ENCODE results near the gene APBB2. TPM values are rescaled to one million over a fixed set of nuclear protein-coding genes. Genes with fewer than 3 reads are reported as not detected.

APBB2 gene
- total RNA-seq, 4 donors from 2014 or later: 12.2 to 29.2 (median 20.1) TPM

- no peaks in the 10 kb centered on the region for H3K27me3 ChIP-seq
Observed at GRCh38 chr4:40782876-40783275, 431.5 kb downstream of the APBB2 start.

DNA sequence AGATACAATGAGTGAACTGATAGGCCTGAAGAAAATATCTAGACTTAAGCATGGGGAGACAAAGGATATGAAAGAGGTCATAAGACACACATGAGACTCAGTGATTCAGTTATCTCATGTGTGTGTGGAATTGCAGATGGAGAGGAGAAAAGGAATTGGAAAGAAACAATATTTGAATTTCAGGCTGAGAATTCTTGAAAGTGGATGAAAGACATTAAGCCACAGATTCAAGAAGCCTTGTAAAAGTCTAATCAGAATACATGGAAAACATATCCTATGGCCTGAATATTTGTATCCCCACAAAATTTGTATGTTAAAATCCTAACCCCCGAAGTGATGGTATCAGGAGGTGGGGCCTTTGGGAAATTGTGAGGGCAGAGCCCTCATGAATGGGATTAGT is 436.3 kb downstream of the APBB2 start:
- TF ChIP-seq CTCF (IDR thresholded peaks at IDR 0.05) (no peak), POLR2A (IDR thresholded peaks at IDR 0.05) (no peak)
- Histone ChIP-seq H3K9me3 (peaks cover 0 to 10% (median 5%) of the 10 kb centered on the region in 3 donors), H3K4me3 (no peak overlapping the region), H3K4me1 (no peaks in the 10 kb centered on the region), H3K27me3 (no peaks in the 10 kb centered on the region), H3K36me3 (peaks cover 0 to 8% (median 0%) of the 10 kb centered on the region in 3 donors), H3K27ac (no peak overlapping the region)
- DNase-seq: no peak
- 57 to 78% methylated on average over 1 of the region's 1 CpG for WGBS, 2 donors
- intact Hi-C loops (cut with DNase I): no loop called here

More at GRCh38 chr4:40782876-40783275, 431.5 kb downstream of the APBB2 start:
- 69 to 90% methylated on average over 2 of the region's 2 CpGs for WGBS, 2 donors
- DNase-seq: no peak
- Histone ChIP-seq H3K27ac (no peak overlapping the region), H3K4me1 (no peaks in the 10 kb centered on the region), H3K9me3 (peaks cover 0 to 6% (median 0%) of the 10 kb centered on the region in 3 donors), H3K4me3 (no peak overlapping the region), H3K36me3 (no peaks in the 10 kb centered on the region)
- TF ChIP-seq POLR2A (IDR thresholded peaks at IDR 0.05) (no peak), CTCF (IDR thresholded peaks at IDR 0.05) (no peak)
- intact Hi-C loops (cut with DNase I): no loop called here

DNA sequence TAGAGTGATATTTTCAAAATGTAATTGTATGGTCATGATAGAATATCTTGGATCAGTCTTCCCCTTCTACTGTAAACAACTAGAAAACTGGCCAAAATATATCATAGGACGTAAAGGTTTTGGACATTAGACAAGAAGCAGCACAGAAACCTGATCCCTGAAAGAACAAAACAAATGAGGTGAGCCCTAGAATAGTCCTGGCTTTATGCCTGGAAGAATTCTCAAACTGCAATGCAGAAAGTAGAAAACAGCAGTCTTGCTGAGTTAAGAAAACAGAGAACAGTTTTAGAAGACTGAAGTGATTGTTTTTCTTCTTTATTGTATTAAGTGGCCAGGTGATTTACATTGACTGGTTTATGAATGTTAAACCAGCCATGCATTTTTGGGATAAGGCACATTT is 445.1 kb downstream of the APBB2 start:
- 47 to 70% methylated on average over 1 of the region's 1 CpG for WGBS, 2 donors
- DNase-seq: no peak

DNA sequence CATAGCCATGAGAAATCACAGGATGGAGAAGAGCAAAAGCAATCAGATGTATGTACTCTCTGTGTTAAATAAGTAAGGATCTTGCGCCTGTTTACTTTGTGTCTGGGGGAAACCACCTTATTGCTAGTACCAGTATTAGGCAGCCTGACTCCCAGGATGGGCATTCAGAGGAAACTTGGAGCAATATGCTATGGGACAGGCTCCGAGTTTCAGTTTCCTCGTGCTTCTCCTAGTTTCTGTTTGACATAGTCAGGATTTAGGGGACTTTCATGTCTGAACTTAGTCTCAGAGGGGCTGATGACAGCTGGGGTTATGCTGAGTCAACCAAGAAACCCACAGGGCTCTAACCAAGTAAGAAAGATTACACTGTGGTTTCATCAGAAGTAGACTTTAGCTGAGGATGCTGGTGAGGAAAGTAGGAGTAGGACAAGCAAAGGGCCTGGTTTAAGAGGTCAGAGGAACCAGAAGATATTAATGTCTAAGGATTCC is 451.1 kb downstream of the APBB2 start:
- H3K27me3 ChIP-seq: no peaks in the 10 kb centered on the region
- TF ChIP-seq POLR2A (IDR thresholded peaks at IDR 0.05): no peak
- TF ChIP-seq CTCF (IDR thresholded peaks at IDR 0.05): no peak
- H3K36me3 ChIP-seq: no peaks in the 10 kb centered on the region
- 46 to 68% methylated on average over 3 of the region's 3 CpGs for whole genome bisulfite sequencing, 2 donors
- H3K9me3 ChIP-seq: no peaks in the 10 kb centered on the region
- no peaks in the 10 kb centered on the region for H3K4me1 ChIP-seq
- no peak overlapping the region for H3K27ac ChIP-seq
- intact Hi-C loops (cut with DNase I): no loop called here
- no peak overlapping the region for H3K4me3 ChIP-seq
- DNase-seq: no peak

More for the DNA sequence above, 445.1 kb downstream of the APBB2 start:
- H3K36me3 ChIP-seq: no peaks in the 10 kb centered on the region
- TF ChIP-seq POLR2A (IDR thresholded peaks at IDR 0.05) (no peak), CTCF (IDR thresholded peaks at IDR 0.05) (no peak)
- H3K27ac ChIP-seq: no peak overlapping the region
- H3K9me3 ChIP-seq: no peaks in the 10 kb centered on the region
- peaks cover 0 to 4% (median 0%) of the 10 kb centered on the region in 3 donors for H3K4me1 ChIP-seq
- H3K27me3 ChIP-seq: no peaks in the 10 kb centered on the region
- intact Hi-C loops (cut with DNase I): no loop called here
- H3K4me3 ChIP-seq: no peak overlapping the region

Small RNA genes lying within 50 kb of the gene (small RNA-seq; reads per million reads assigned to genes)
- gene RF00019: 0 reads per million in 4 donors
- 0 reads per million in 4 donors for gene RNA5SP160
- 0 to 0.15 (median 0) reads per million in 4 donors for gene RNU6-1195P
- 0 reads per million in 4 donors for gene RNU6-836P

Other genes starting within 250 kb of the APBB2 start
- 1 to 10 TPM; 3.9 to 9.6 (median 9.0) TPM for gene UCHL1, start 42.4 kb upstream of the APBB2 start, total RNA-seq